ENCODE results near the gene ANO1. TPM values are rescaled to one million over a fixed set of nuclear protein-coding genes. Genes with fewer than 3 reads are reported as not detected.

The ANO1 gene
- total RNA-seq, 1 experiment from 2014 or later: 17.8 TPM

DNA sequence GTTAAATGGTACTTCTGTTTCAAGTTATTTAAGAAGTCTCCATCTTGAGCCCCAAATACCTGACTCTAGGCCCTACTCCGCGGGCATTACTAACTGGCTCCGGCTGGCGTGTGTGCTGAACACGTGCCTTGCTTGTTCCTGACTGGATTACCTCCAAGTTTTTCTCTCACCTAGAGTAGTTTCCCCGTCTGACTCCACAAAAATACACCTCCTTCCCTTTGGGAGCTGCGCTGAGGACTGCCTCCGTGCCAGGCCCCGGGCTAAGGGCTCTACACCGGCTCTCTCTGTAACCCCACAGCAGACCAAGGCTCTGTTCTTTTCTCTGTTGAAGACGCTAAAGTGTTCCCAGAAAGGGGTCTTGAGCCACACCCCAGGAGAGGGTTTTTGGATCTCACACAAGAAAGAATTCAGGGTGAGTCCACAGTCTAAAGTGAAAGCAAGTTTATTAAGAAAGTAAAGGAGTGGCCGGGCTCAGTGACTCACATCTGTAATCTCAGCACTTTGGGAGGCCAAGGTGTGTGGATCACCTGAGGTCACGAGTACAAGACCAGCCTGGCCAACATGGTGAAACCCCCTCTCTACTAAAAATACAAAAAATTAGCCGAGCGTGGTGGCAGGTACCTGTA, 61.8 kb downstream of the ANO1 start:
- no TSS peak for BruUV-seq (replicated peaks)

DNA sequence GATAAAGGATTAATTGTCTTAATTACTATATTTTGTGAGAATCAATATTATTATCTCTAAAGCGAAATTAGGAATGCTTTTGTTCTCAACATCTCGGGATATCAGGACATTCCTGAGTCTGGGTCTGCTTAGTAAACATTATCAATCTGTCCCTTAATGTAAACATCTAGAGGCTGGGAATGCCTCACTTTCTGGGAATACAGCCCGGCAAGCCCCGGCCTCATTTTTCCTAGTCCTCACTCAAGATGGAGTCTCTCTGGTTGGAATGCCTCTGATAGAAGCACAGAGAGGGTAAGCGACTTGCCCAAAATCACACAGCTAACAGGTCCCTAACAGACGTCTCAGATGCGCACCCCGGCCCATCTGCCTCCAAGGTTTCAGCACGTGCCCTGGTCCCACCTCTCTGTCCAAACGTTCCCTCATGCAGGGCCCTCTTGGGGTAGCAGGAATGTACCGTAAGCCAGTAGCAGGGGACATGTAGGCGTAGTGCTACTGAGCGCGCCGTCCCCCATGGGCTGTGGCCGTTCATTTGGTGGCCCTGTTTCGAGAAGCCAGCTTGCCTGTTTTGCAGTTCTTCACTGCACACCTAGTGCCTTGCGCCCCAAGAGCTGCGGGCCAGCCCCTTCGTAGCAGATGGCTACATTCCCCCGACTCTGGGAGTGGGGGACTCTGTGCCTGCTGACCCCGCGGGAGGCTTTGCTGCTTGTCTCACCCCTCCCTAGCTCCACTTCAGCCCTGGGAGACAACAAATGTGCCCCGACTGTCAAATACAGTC, 62.8 kb downstream of the ANO1 start:
- Mint-ChIP-seq H3K4me3 (ENCODE audit: low read depth, unreplicated experiment) (no peak overlapping the region), H3K4me1 (ENCODE audit: low read depth, unreplicated experiment) (peaks cover 26% of the 10 kb centered on the region), H3K27me3 (ENCODE audit: unreplicated experiment) (no peaks in the 10 kb centered on the region), H3K36me3 (ENCODE audit: insufficient read depth, unreplicated experiment) (peaks cover 6% of the 10 kb centered on the region), H3K27ac (ENCODE audit: unreplicated experiment) (no peak overlapping the region), H3K9me3 (ENCODE audit: low read depth, unreplicated experiment) (no peaks in the 10 kb centered on the region)
- intact Hi-C loops (cut with micrococcal nuclease; ENCODE audit: unreplicated experiment): no loop called here
- DNase-seq: no peak
- no TSS peak for BruUV-seq (replicated peaks)
- CTCF ChIA-PET: no interaction called here
- TF ChIP-seq CTCF (IDR thresholded peaks at IDR 0.05; ENCODE audit: unreplicated experiment): no peak

More for the DNA sequence above, 61.8 kb downstream of the ANO1 start:
- Mint-ChIP-seq H3K27me3 (ENCODE audit: unreplicated experiment) (no peaks in the 10 kb centered on the region), H3K4me1 (ENCODE audit: low read depth, unreplicated experiment) (peaks cover 26% of the 10 kb centered on the region), H3K36me3 (ENCODE audit: insufficient read depth, unreplicated experiment) (peaks cover 6% of the 10 kb centered on the region), H3K9me3 (ENCODE audit: low read depth, unreplicated experiment) (no peaks in the 10 kb centered on the region), H3K4me3 (ENCODE audit: low read depth, unreplicated experiment) (peak overlapping the region; percentile 33), H3K27ac (ENCODE audit: unreplicated experiment) (peak overlapping the region; percentile 43)
- no peak for TF ChIP-seq CTCF (IDR thresholded peaks at IDR 0.05; ENCODE audit: unreplicated experiment)
- CTCF ChIA-PET: no interaction called here
- intact Hi-C loops (cut with micrococcal nuclease; ENCODE audit: unreplicated experiment): no loop called here
- peak; percentile 22 for DNase-seq

- Mint-ChIP-seq H3K27ac (ENCODE audit: unreplicated experiment) (no peak overlapping the region), H3K9me3 (ENCODE audit: low read depth, unreplicated experiment) (no peaks in the 10 kb centered on the region), H3K36me3 (ENCODE audit: insufficient read depth, unreplicated experiment) (peaks cover 6% of the 10 kb centered on the region), H3K4me1 (ENCODE audit: low read depth, unreplicated experiment) (peaks cover 26% of the 10 kb centered on the region), H3K4me3 (ENCODE audit: low read depth, unreplicated experiment) (no peak overlapping the region), H3K27me3 (ENCODE audit: unreplicated experiment) (no peaks in the 10 kb centered on the region)
- no peak for DNase-seq
- CTCF ChIA-PET: interaction anchor here (0.6 kb wide), 1 partner anchor 198 kb away, joined by 3 read pairs; no protein-coding TSS in a partner anchor
- intact Hi-C loops (cut with micrococcal nuclease; ENCODE audit: unreplicated experiment): no loop called here
- no TSS peak for BruUV-seq (replicated peaks)
- TF ChIP-seq CTCF (IDR thresholded peaks at IDR 0.05; ENCODE audit: unreplicated experiment): no peak
These were observed 63.5 kb downstream of the ANO1 start for GRCh38 chr11:70141486-70142220.

DNA sequence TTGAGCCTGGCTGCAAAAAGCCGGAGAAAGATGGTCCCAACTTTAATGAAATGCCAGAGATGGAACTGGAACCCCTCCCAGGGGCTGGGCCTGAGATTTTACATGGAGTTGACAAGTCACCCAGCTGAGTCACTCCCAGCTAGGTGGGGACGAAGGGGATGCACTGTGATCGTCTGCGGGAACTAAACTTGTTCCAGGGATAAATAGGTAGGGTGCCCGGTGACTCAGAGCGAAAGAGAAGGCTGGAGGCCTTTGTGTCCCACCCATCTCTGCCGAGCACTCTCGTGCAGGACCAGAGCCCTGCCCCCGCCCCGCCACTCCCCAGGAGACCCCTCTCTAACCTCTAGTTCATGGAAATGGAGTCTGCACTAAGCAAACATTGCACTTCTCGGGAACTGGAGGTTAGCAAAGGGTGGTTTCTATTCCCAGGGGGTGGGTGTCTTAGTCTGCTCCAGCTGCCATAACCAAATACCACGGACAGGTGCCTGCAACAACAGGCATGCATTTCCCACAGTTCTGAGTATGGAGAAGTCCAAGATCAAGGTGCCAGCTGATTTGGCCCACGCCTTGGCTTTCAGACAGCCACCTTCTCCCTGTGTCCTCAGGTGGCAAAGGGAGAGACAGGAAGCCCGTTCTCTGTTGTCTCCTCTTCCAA, 64.2 kb downstream of the ANO1 start:
- intact Hi-C loops (cut with micrococcal nuclease; ENCODE audit: unreplicated experiment): no loop called here
- CTCF ChIA-PET: interaction anchor here (0.6 kb wide), 1 partner anchor 197 kb away, joined by 3 read pairs; no protein-coding TSS in a partner anchor
- H3K4me1 Mint-ChIP-seq (ENCODE audit: low read depth, unreplicated experiment): peaks cover 26% of the 10 kb centered on the region

More for the DNA sequence above, 64.2 kb downstream of the ANO1 start:
- BruUV-seq (replicated peaks): no TSS peak
- Mint-ChIP-seq H3K27ac (ENCODE audit: unreplicated experiment) (no peak overlapping the region), H3K4me3 (ENCODE audit: low read depth, unreplicated experiment) (no peak overlapping the region), H3K36me3 (ENCODE audit: insufficient read depth, unreplicated experiment) (peaks cover 6% of the 10 kb centered on the region), H3K9me3 (ENCODE audit: low read depth, unreplicated experiment) (no peaks in the 10 kb centered on the region), H3K27me3 (ENCODE audit: unreplicated experiment) (no peaks in the 10 kb centered on the region)
- TF ChIP-seq CTCF (IDR thresholded peaks at IDR 0.05; ENCODE audit: unreplicated experiment): no peak
- DNase-seq: peak; percentile 35
